ENCODE data around the gene KDELR3.
A peak's percentile ranks its signal among the peaks of the same experiment; 100 is the strongest.

The KDELR3 gene

GRCh38 chr22:38477585-38477984 is 9.7 kb downstream of the KDELR3 start:
- Histone ChIP-seq H3K4me2 (ENCODE audit: insufficient read depth, low read length, poor library complexity, severe bottlenecking) (no peak overlapping the region), H2AFZ (ENCODE audit: low read length) (no peak overlapping the region), H3K14ac (ENCODE audit: low read length) (no peak overlapping the region), H3K27me3 (ENCODE audit: control insufficient read depth in 3 of 3, insufficient read depth in 3 of 3, low read depth in 1 of 3, low read length in 3 of 3) (no peaks in the 10 kb centered on the region), H3K23ac (ENCODE audit: low read depth, low read length, poor library complexity) (no peak overlapping the region), H2BK12ac (ENCODE audit: low read length) (no peak overlapping the region), H3K4me1 (ENCODE audit: control insufficient read depth in 2 of 2, insufficient read depth in 1 of 2, low read depth in 1 of 2, low read length in 2 of 2) (no peaks in the 10 kb centered on the region), H2BK15ac (ENCODE audit: low read length) (no peak overlapping the region), H2BK120ac (ENCODE audit: low read depth, low read length) (no peak overlapping the region), H3K4ac (ENCODE audit: low read length) (no peak overlapping the region), H3K79me1 (ENCODE audit: low read depth, low read length) (no peaks in the 10 kb centered on the region), H3K4me3 (ENCODE audit: low read length in 2 of 2) (no peak overlapping the region), H3K27ac (replicated peaks; ENCODE audit: low read length) (no peak overlapping the region), H4K8ac (ENCODE audit: low read depth, low read length) (no peak overlapping the region), H3K9ac (ENCODE audit: low read depth, low read length, poor library complexity) (no peak overlapping the region), H3K18ac (ENCODE audit: low read length) (no peak overlapping the region), H4K91ac (ENCODE audit: low read depth, low read length, poor library complexity) (no peak overlapping the region), H2BK5ac (ENCODE audit: low read length) (no peak overlapping the region), H2AK5ac (ENCODE audit: low read depth, low read length) (no peak overlapping the region), H3K36me3 (replicated peaks in 1 of 2; ENCODE audit: control insufficient read depth in 2 of 2, insufficient read depth in 2 of 2, low read length in 2 of 2) (peaks cover 11 to 34% of the 10 kb centered on the region in 2 donors), H3K9me3 (replicated peaks in 1 of 2; ENCODE audit: control insufficient read depth in 2 of 2, insufficient read depth in 1 of 2, low read depth in 1 of 2, low read length in 2 of 2) (no peaks in the 10 kb centered on the region)
- no peak for DNase-seq (ENCODE audit: low spot score)
- no CpG with 5 or more reads among the region's 1 CpG for WGBS, 2 donors (ENCODE audit: extremely low coverage in 2 of 2, insufficient read length in 2 of 2, insufficient replicate concordance in 1 of 2)

- H2BK12ac ChIP-seq (ENCODE audit: low read length), result no peak overlapping the region
- H3K9ac ChIP-seq (ENCODE audit: low read depth, low read length, poor library complexity), result no peak overlapping the region
- H3K27me3 ChIP-seq (ENCODE audit: control insufficient read depth in 3 of 3, insufficient read depth in 3 of 3, low read depth in 1 of 3, low read length in 3 of 3), result no peaks in the 10 kb centered on the region
- H4K91ac ChIP-seq (ENCODE audit: low read depth, low read length, poor library complexity), result no peak overlapping the region
- H3K36me3 ChIP-seq (replicated peaks in 1 of 2; ENCODE audit: control insufficient read depth in 2 of 2, insufficient read depth in 2 of 2, low read length in 2 of 2), result peaks cover 18 to 51% of the 10 kb centered on the region in 2 donors
- no peak overlapping the region for H2AFZ ChIP-seq (ENCODE audit: low read length)
- no peaks in the 10 kb centered on the region for H3K79me1 ChIP-seq (ENCODE audit: low read depth, low read length)
- H3K18ac ChIP-seq (ENCODE audit: low read length), result no peak overlapping the region
- H2BK5ac ChIP-seq (ENCODE audit: low read length), result no peak overlapping the region
- no peak overlapping the region for H2BK15ac ChIP-seq (ENCODE audit: low read length)
- no peak for DNase-seq (ENCODE audit: low spot score)
- H3K4me2 ChIP-seq (ENCODE audit: insufficient read depth, low read length, poor library complexity, severe bottlenecking), result no peak overlapping the region
- H3K4me1 ChIP-seq (ENCODE audit: control insufficient read depth in 2 of 2, insufficient read depth in 1 of 2, low read depth in 1 of 2, low read length in 2 of 2), result no peaks in the 10 kb centered on the region
- no CpG with 5 or more reads among the region's 7 CpGs for WGBS, 2 donors (ENCODE audit: extremely low coverage in 2 of 2, insufficient read length in 2 of 2, insufficient replicate concordance in 1 of 2)
- H3K14ac ChIP-seq (ENCODE audit: low read length), result no peak overlapping the region
- no peak overlapping the region for H2BK120ac ChIP-seq (ENCODE audit: low read depth, low read length)
- H3K23ac ChIP-seq (ENCODE audit: low read depth, low read length, poor library complexity), result no peak overlapping the region
- H3K4me3 ChIP-seq (ENCODE audit: low read length in 2 of 2), result no peak overlapping the region
- no peak overlapping the region for H3K4ac ChIP-seq (ENCODE audit: low read length)
- peak overlapping the region; percentile 2 for H3K27ac ChIP-seq (replicated peaks; ENCODE audit: low read length)
- no peak overlapping the region for H4K8ac ChIP-seq (ENCODE audit: low read depth, low read length)
- no peak overlapping the region for H2AK5ac ChIP-seq (ENCODE audit: low read depth, low read length)
- H3K9me3 ChIP-seq (replicated peaks in 1 of 2; ENCODE audit: control insufficient read depth in 2 of 2, insufficient read depth in 1 of 2, low read depth in 1 of 2, low read length in 2 of 2), result no peaks in the 10 kb centered on the region
Measured at GRCh38 chr22:38479096-38479837, 11.4 kb downstream of the KDELR3 start.

GRCh38 chr22:38481162-38481870 is 13.4 kb downstream of the KDELR3 start:
- Histone ChIP-seq H2BK5ac (ENCODE audit: low read length) (no peak overlapping the region), H3K14ac (ENCODE audit: low read length) (no peak overlapping the region), H4K91ac (ENCODE audit: low read depth, low read length, poor library complexity) (no peak overlapping the region), H3K79me1 (ENCODE audit: low read depth, low read length) (no peaks in the 10 kb centered on the region), H3K23ac (ENCODE audit: low read depth, low read length, poor library complexity) (no peak overlapping the region), H2AFZ (ENCODE audit: low read length) (no peak overlapping the region), H3K4ac (ENCODE audit: low read length) (no peak overlapping the region), H3K4me2 (ENCODE audit: insufficient read depth, low read length, poor library complexity, severe bottlenecking) (no peak overlapping the region), H3K4me1 (ENCODE audit: control insufficient read depth in 2 of 2, insufficient read depth in 1 of 2, low read depth in 1 of 2, low read length in 2 of 2) (no peaks in the 10 kb centered on the region), H3K4me3 (ENCODE audit: low read length in 2 of 2) (no peak overlapping the region), H3K9ac (ENCODE audit: low read depth, low read length, poor library complexity) (no peak overlapping the region), H3K27ac (replicated peaks; ENCODE audit: low read length) (no peak overlapping the region), H4K8ac (ENCODE audit: low read depth, low read length) (no peak overlapping the region), H2AK5ac (ENCODE audit: low read depth, low read length) (no peak overlapping the region), H2BK120ac (ENCODE audit: low read depth, low read length) (no peak overlapping the region), H3K27me3 (ENCODE audit: control insufficient read depth in 3 of 3, insufficient read depth in 3 of 3, low read depth in 1 of 3, low read length in 3 of 3) (no peaks in the 10 kb centered on the region), H3K9me3 (replicated peaks in 1 of 2; ENCODE audit: control insufficient read depth in 2 of 2, insufficient read depth in 1 of 2, low read depth in 1 of 2, low read length in 2 of 2) (no peaks in the 10 kb centered on the region), H3K18ac (ENCODE audit: low read length) (no peak overlapping the region), H2BK15ac (ENCODE audit: low read length) (no peak overlapping the region), H2BK12ac (ENCODE audit: low read length) (no peak overlapping the region), H3K36me3 (replicated peaks in 1 of 2; ENCODE audit: control insufficient read depth in 2 of 2, insufficient read depth in 2 of 2, low read length in 2 of 2) (peaks cover 32 to 71% of the 10 kb centered on the region in 2 donors)
- no CpG with 5 or more reads among the region's 3 CpGs for whole genome bisulfite sequencing, 2 donors (ENCODE audit: extremely low coverage in 2 of 2, insufficient read length in 2 of 2, insufficient replicate concordance in 1 of 2)
- DNase-seq (ENCODE audit: low spot score), result no peak

- no peak overlapping the region for H3K18ac ChIP-seq (ENCODE audit: low read length)
- no peak overlapping the region for H3K23ac ChIP-seq (ENCODE audit: low read depth, low read length, poor library complexity)
- no peak overlapping the region for H3K4me2 ChIP-seq (ENCODE audit: insufficient read depth, low read length, poor library complexity, severe bottlenecking)
- WGBS, 2 donors (ENCODE audit: extremely low coverage in 2 of 2, insufficient read length in 2 of 2, insufficient replicate concordance in 1 of 2), result no CpG with 5 or more reads among the region's 8 CpGs
- DNase-seq (ENCODE audit: low spot score), result no peak
- H2BK12ac ChIP-seq (ENCODE audit: low read length), result no peak overlapping the region
- H4K8ac ChIP-seq (ENCODE audit: low read depth, low read length), result no peak overlapping the region
- no peaks in the 10 kb centered on the region for H3K27me3 ChIP-seq (ENCODE audit: control insufficient read depth in 3 of 3, insufficient read depth in 3 of 3, low read depth in 1 of 3, low read length in 3 of 3)
- H3K9me3 ChIP-seq (replicated peaks in 1 of 2; ENCODE audit: control insufficient read depth in 2 of 2, insufficient read depth in 1 of 2, low read depth in 1 of 2, low read length in 2 of 2), result no peaks in the 10 kb centered on the region
- H3K14ac ChIP-seq (ENCODE audit: low read length), result no peak overlapping the region
- no peak overlapping the region for H3K4me3 ChIP-seq (ENCODE audit: low read length in 2 of 2)
- H3K36me3 ChIP-seq (replicated peaks in 1 of 2; ENCODE audit: control insufficient read depth in 2 of 2, insufficient read depth in 2 of 2, low read length in 2 of 2), result peaks cover 34 to 77% of the 10 kb centered on the region in 2 donors
- H3K4me1 ChIP-seq (ENCODE audit: control insufficient read depth in 2 of 2, insufficient read depth in 1 of 2, low read depth in 1 of 2, low read length in 2 of 2), result no peaks in the 10 kb centered on the region
- H3K9ac ChIP-seq (ENCODE audit: low read depth, low read length, poor library complexity), result no peak overlapping the region
- H2AFZ ChIP-seq (ENCODE audit: low read length), result no peak overlapping the region
- no peak overlapping the region for H2AK5ac ChIP-seq (ENCODE audit: low read depth, low read length)
- H3K4ac ChIP-seq (ENCODE audit: low read length), result no peak overlapping the region
- H4K91ac ChIP-seq (ENCODE audit: low read depth, low read length, poor library complexity), result no peak overlapping the region
- no peaks in the 10 kb centered on the region for H3K79me1 ChIP-seq (ENCODE audit: low read depth, low read length)
- no peak overlapping the region for H2BK15ac ChIP-seq (ENCODE audit: low read length)
- H2BK5ac ChIP-seq (ENCODE audit: low read length), result no peak overlapping the region
- H3K27ac ChIP-seq (replicated peaks; ENCODE audit: low read length), result peak overlapping the region; percentile 28
- no peak overlapping the region for H2BK120ac ChIP-seq (ENCODE audit: low read depth, low read length)
Measured at GRCh38 chr22:38481871-38482332, 14.0 kb downstream of the KDELR3 start.
